ENCODE data around the gene VGF.

Gene VGF

DNA sequence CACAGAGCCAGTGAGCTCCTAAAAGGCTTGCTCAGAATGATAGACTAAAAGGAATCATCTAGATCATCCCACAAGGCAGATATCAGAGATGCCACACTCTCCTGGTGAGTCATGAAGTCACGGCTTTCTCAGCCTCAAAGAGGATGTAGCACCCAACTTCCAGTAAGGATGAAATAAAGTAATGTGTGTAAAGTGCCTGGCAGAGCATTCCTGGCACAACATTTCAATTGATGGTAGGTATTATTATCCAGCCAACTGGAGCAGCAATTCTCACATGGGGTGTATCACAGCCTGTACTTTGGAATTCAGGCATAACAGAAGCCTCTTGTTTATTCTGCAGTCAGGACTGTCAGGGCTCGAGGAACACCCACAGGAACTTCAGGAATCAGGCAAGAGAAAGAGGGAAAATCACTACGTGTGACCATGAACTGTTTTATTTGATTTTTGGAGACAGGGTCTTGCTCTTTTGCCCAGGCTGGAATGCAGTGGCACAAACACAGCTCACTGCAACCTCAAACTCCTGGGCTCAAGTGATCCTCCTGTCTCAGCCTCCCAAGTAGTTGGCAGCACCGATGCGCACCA is 20.0 kb upstream of the VGF start:
- no peak for DNase-seq

DNA sequence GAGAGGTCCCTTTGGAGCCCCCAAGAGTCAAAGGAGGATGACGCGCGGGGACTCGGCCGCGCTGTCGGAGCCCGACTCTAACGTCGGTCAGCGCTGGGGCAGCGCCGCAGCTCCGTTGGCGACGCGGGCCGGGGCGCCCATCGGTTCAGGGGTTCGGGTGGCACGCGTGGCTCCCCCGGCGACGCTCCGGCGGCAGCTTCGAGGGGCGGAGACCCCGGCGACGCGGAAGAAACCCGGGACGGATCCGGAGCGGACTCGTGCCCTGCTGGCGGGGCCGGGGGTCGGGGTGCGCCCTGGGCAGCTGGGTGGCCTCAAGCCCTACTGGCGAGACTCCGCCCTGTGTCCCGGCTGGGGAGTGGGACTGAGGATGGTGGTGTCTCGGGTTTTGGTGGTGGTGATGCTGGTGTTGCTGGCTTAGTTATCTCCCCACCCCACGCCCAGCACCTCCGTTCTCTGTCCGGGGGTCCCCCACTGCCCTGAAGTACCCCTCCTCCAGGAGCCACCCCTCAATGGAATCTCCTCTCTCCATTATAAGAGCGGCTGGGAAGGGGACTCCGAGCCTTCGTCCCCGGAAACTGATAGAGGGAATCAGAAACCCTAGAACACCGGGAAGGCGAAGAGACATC is 14.9 kb upstream of the VGF start, which contains the start of gene NAT16:
NAT16 (minus strand) TSS at position 164 of the 626 bp plus-strand sequence. CDS start 5,486 bp downstream, outside the sequence.
- no peak for DNase-seq

DNA sequence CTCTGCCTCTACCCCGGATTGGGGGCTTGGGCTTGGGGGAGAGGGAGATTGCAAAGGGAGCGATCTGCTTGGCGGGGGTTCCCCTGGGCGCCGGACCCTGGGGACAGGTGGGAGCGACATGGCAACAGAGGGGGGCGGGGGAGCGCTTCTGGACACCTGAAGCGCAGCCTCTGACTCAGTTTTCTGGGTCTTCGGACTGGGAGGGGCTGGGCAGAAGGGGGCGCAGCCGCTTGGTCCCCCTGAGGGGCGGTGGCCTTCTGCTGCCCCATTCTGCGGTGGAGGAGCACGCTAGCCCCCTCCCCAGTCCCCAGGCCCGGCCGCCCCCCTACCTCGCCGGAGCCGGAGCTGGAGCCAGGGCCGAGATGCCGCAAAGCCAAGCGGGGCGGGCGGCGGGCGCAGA is 14.3 kb upstream of the VGF start:
- DNase-seq = no peak

DNA sequence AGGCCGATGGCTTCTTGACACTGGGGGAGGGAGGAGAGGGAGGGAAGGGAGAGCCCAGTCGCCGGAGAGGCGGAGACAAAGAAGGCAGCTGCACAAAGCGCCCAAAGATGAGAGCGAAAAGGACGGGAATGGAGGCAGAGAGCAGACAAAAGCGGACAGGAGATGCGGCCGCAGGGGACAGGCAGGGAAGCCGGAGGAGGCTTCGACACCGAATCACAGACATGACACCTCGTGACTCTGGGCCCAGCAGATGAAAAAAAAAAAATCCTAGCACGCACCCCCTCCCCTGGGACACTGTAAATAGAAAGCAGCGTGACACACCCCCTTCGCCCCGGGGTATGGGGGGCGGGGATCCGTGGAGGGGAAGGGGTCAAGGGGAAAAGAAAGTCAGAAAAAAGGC is 13.7 kb upstream of the VGF start:
- no peak for DNase-seq

DNA sequence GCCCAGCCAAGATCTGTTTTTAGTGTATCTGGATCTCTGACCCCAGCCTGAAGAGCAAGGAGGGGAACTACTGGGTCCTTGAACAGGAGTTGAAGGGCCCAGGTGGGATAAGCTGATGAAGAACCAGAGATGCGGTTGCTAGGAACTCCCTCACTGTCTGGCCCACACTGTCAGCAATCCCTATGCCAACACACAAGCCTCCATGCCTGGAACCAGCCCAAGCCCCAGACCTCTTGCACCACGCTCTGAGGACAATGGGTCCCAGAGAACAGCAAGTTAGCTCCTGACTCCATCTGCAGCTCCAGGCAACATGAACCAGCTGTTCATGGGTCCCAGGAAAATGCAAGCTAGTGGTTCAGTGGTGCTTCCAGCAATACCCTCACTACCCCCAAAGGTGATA is 12.3 kb upstream of the VGF start:
- DNase-seq = no peak

DNA sequence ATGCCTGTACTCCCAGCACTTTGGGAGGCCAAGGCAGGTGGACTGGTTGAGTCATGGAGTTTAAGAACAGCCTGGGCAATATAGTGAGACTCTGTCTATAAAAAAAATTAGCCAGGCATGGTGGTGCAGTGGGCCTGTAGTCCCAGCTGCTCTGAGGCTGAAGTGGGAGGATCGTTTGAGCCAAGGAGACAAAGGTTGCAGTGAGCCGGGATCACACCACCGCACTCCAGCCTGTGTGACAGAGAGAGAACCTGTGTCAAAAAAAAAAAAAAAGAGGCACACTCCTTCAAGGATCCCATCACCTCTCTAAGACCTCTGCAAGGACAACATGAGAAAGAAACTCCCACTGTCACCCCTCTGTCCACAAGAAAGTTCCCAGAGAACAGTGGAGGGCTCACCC is 10.3 kb upstream of the VGF start:
- DNase-seq = no peak

DNA sequence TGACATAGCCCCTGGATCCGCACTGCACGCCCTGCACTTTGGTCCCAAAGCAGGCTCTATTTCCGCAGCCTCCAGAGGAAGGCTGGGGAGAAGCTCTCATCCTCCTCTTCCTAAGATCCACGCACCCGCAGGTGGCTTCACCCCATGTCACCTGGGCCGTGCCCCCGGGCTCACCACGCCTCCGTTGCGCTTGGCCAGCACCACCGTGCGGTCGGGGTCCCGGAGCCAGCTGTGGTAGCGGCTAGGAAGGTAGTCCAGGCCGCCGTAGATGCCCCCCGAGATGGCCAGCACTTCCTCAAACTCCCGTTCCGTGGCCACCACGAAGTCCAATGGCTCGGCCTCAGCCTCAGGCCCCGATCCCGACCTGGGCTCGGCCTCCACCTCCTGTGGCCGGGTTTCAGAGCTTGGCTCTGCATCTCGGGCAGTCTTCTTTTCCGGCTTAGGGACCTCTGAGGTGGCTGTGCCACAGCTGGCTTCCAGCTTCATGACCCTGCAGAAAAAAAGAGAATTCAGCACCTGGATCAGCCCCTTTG is 9.0 kb upstream of the VGF start:
- no peak for DNase-seq

DNA sequence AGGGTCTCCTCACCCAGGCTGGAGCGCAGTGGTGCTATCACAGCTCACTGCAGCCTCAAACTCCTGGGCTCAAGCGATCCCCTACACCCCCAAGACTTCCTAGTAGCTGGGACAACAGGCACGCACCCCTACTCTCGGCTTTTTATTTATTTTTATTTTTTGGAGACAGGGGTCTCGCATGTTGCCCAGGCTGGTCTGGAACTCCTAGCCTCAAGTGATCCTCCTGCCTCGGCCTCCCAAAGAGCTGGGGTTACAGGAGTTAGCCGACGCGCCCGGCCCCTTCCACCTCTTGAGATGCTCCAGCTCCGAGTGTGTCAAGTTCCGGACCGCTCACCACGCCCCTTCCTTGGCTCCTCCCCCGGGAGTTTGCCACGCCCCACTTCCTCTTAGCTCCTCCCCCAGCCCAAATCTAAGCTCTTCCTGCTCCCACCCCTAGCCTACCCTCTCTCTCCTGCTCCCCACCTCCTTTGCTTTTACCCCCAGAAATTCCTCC is 8.4 kb upstream of the VGF start:
- no peak for DNase-seq

DNA sequence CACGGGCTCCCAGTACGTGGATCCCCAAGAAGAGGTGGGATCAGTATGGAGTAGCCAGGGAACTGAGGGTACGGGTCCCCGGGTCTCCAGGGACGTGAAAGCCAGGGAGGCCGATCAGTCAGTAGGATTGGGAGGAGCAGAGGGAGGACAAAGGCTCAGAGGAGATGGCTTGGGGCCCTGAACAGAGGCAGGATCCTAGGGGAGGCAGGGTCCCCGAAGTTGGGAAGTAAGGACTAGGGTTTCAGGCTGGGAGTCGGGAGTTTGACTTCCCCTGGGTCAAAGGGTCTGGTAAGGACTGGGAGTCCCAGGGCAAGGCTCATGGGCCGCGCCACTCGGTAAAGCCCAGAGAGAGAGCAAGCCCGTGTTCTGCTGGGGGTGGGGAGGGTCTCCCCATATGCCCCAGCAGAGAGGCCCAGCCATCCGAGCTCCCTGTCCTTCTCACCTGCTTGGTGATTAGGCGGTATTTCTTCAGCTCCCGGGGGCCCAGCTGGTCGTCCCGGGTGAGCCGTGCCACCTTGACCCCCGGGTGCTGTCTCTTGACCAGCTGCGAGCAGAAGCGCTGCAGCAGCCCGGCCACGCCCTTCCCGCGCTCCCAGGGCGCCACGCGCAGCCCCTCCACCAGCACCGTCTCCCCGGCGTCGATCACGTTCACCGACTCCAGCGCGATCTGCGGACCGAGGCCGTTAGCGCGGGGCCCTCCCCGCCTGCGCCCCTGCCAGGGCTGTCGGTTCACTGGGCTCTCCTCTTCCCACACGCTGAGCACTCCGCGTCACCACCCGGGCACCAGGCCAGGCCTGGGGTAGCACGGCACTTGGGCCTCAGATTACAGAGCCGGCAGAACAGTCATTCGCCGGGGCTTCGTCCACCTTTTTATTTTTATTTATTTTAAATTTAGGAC is 7.7 kb upstream of the VGF start:
- DNase-seq = peak; percentile 85

DNA sequence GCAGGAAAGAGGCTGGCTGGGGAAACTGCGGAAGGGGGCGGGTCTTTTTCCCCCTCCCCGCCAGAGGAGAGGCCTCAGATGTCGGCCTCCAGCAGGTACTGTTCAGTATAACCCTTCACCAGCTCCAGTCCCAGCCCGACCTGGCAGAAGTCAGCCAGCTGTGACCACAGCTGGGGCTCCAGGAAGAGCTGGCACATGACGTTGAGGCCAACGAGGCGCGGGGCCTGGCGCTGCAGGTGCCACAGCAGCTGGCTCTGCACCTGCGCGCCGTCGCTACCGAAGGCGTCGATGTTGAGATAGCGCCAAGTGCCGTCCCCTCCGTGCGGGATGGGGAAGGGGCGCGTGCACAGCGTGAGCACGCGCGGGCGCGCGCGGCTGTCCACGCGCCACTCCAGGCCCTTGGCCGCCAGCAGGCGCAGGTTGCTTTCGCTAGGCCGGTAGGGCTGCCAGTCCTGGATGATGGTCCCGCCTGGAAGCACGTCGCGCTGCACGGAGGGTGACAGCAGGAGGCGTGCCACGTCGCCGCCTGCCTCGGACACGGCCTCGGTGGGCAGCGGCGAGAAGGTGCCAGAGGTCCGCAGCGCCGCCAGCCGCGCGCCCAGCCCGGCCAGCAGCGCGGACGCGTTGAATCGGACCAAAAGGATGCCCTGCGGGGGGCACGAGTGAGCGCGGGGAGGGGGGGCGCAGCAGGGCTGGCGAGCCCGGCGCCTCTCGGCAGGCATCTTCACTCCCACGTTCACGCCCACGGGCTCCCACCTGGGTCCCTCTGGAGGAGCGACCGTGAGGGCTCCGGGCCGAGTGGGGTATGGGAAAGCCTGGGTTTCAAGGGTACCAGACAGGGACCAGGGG is 6.9 kb upstream of the VGF start:
- peak; percentile 88 for DNase-seq

DNA sequence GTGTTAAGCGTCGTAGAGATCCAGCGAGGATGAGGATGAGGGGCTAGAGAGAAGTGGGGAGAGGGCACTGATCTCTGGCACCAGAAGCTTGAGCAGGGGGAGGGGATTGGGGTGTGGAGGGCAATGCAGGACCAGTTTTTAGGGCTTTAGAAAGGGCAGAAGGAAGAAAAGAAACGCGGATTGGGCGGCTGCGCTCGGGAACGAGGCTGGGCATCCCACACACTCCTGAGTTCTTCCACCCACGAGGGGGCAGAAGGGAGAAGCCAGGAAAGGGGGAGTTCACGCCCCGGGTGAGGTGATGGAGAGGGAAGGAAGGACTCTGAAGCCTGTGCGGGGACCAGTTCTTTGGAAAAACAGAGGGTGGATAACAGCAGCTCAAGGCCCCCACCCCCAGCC is 6.1 kb upstream of the VGF start:
- DNase-seq = no peak

DNA sequence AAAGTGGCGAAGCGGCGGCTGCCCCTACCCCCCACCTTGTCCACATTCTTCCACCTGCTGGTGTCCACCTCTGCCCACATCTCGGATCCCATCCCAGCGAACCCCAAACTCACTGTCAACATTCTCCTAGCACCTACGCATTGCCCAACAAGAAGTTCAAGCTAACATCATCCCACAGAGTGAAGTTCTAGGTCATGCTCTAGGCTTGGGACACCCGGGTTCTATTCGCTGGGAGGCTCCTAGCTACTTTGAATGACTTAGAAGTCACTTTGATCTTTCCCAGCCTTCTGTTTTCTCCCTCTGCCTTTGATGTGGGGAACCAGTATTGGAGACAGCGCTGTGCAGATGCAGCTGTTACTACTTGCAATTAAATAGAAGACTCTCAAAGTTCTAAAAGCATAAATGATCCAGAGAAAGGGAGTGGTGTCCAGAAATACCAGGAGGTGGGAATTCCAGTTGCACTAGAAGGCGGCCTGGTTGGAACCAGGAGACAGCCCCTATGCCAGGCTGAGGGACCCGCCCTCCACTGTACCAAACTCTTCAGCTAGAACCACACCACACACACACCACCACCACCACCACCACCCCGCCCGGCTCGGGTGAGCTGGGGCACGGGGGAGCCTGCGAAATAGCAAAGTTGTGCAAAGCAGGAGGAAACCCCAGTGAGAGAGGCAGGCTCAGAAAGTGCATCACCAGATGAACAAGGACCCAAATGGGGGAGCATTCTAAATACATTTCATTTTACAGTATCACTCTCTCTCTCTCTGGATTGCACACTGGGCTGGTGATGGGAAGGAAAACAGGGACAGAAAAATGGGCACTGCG is 5.5 kb upstream of the VGF start:
- DNase-seq = no peak

DNA sequence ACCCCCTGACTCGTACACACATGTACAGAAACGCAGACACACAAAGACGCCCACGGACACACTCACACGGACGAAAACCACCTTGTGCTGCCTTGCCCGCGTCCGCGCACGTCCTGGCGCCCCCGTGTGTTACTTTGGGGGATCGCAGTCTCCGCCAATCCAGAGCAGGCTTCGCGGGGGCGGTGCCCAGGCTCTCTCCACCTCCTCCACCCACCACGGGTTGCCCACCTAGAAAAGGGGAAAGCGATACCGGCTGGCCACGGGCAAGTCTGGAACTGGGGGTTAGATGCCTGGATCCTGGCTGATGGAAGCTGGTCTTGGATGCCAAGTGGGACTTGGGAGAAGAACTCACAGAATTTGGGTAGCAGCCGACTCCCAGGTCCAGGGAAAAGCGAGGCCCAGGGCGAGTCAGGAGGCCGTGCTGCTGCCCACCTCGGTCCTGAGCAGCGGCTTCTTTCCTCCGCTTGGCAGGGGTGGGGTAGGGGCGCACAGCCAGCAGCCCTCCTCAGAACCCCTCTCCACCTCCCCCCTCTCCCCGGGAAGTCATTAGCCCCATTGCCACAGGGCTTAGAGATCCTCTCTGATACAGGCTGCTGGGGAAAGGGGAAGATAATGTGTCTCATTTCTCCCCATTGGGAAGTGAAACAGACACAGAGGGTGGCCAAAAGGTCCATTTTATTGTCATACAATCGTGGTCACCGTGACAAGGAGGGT is 4.6 kb upstream of the VGF start:
- peak; percentile 58 for DNase-seq

DNA sequence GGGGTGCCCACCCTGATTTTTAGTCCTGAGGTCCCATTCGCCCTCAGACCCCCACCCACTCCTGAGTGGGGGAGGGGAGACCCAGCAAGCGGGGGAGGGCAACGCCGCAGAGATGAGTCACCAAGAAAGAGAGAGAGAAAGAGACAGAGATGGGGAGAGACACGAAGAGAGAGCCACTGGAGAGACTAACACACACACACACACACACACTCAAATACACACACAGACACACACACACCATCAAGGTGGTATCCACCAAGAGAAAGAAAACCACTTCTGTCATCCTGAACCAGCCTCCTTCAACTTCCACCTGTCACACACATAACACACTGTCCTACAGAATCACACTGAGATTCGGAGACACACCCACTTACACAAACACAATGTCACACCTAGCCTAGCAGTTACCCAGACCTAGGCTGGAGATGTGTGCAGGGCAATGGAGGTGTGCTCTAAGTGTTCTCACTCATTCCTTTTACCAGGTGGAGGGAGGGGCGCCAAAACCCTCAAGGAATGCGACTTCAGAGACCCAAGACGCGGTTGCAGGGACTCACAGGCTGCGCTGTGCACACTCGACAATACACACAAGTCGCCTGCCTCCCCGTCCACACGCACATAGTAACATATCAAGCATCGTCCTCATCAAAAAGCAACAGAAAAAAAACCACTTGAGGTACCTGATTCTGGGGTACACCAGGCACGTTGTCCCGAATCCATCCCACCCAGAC is 3.9 kb upstream of the VGF start:
- DNase-seq = no peak

DNA sequence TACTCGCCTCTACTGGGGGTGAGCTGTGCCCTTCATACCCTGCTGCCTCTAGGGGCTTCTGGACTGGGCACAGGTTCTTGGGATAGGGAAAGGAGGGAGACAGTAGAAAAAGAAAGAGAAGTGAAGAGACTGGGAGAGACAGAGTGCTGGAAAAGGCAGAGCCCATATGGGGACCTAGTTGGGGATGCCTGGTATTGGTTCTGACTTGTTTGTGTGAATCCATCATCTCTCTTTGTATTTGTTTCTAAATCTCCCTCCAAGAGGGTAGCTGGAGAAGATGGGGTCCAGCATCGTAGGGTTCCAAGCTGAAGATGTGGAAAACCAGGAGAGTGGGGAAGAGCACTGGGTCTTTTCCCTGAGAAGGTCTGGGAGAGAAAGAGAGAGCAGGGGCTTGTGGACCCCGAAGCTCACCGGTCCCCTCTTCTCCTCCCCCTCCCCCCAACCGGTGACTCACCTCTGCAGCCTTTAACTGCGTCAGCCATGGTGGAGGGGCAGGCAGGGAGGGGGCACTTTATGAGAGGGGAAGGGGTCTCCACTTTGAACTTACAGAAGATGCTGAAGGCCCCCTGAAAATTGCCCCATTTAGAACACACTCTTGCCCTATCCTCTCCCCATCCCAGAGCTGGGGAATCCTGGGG is 3.2 kb upstream of the VGF start:
- DNase-seq = no peak

DNA sequence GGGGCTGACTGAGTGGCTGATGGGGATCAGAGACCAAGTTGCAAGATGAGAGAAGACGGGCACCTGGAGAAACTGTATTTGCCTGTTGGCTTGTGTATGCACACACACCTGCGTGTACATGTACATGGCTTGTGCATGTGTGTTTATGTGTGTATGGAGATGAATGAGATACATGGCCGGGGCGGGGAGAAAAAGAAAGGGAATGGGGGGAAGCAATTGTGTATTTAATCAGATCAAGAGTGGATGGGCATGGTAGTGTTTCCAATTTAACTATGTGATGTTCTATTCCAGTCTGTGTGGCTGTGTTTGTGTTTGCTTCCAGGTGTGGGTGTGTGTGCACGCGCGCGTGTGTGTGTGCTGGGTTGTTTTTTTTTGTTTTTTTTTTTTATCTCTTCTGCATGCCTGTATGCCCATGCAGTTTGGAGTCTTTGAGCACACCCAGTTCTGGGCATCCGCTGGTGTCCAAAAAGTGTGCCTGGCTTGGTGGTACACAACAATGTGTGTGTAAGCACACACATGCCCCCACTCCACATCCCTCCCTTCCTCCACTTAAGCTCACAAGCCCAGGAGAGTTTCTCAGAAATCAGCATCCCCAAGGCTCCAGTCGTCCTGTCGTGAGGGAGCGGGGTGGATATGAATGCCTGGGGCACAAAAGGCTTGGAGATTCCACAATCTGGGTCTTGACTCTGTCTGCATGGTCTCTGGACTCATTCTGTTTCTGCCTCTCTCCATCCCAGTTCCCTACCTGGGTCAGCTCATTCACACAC is 2.5 kb upstream of the VGF start:
- no peak for DNase-seq

DNA sequence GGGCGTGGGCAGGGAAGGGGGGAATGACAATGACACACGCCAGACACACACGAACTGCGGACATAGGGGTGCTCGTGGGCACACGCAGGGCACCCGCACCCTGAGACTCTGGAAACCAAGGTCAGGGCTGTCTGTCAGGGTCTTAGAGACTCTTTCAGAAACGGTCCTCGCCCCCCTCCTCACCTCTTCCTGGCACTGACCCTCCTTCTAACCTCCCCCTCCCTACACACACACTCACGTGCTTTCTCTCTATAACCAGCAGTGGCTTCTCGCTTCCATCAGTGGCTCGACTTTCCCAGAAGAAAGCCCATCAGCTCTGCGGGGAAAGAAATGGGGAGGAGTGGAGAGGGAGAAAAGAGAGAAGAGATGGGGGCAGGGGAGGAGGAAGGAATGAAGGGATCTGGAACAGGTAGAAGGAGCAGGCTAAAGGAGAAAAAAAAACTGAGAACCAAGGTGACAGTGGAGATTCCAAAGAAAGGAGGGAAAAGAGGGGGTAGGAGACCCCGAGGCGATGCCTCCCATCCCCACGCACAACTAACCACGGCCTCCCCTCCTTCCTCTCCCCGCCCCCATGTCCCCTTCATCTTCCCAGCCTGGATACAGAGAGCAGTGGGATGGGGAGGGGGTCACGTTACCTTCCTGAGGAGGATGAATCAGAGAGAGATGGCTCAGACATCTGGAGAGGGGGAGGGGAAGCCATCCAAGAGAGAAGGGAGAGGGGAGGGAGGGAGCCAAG is 1.7 kb upstream of the VGF start:
- DNase-seq = peak; percentile 13

DNA sequence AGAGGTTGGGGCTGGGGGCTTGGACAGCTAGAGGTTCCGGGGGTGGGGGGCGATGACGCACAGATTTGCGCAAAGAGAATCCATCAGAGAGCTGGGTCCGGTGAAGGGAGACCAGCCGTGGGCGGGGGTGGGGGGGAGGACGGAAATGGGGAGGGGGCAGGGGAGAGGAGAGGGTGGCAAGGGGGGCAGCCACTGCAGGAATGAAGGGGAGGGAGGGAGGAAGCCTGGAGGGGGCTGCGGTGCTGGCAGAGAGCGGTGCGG is 1.2 kb upstream of the VGF start:
- DNase-seq = no peak

Data from COR-L47 (cell line).